GM23248 (cell line): Measurements from ENCODE around the gene ERICH4. TPM values are rescaled to one million over a fixed set of nuclear protein-coding genes. Genes with fewer than 3 reads are reported as not detected.

Experiments used
- DNase-seq: peaks from one replicate; pipeline ENCODE4 v3.0.0-alpha.2; 2015
- H2AFZ ChIP-seq: fragments of 200-600 bp; sonication (generic); 2 replicates; pipeline ENCODE4 v1.6.1; 2016; ENCODE audit warnings: antibody characterized with exemption
- H3F3A ChIP-seq: fragments of 200-600 bp; sonication (generic); 2 replicates; pipeline ENCODE4 v1.6.1; 2016; ENCODE audit warnings: mild to moderate bottlenecking, antibody characterized with exemption, mixed run types; ENCODE audit not compliant: insufficient read depth
- H3K27ac ChIP-seq: fragments of 200-600 bp; sonication (generic); 2 replicates; pipeline ENCODE4 v1.5.1; 2016; ENCODE audit warnings: mild to moderate bottlenecking
- H3K27me3 ChIP-seq: fragments of 200-600 bp; sonication (generic); replicated peaks from 2 replicates; pipeline ENCODE4 v1.6.1; 2016; ENCODE audit warnings: mild to moderate bottlenecking; ENCODE audit not compliant: insufficient read depth
- H3K36me3 ChIP-seq: fragments of 200-600 bp; sonication (generic); 2 replicates; pipeline ENCODE4 v1.6.1; 2016; ENCODE audit warnings: low read depth, mild to moderate bottlenecking
- H3K4me1 ChIP-seq: fragments of 200-600 bp; sonication (generic); 2 replicates; pipeline ENCODE4 v1.6.1; 2016; ENCODE audit warnings: mild to moderate bottlenecking; ENCODE audit not compliant: insufficient read depth
- H3K4me2 ChIP-seq: fragments of 200-600 bp; sonication (generic); one replicate; pipeline ENCODE4 v1.6.1; 2016; ENCODE audit warnings: mild to moderate bottlenecking; ENCODE audit not compliant: unreplicated experiment
- H3K4me3 ChIP-seq: fragments of 200-600 bp; sonication (generic); 2 replicates; pipeline ENCODE4 v1.5.1; 2016; ENCODE audit warnings: mild to moderate bottlenecking
- H3K79me2 ChIP-seq: fragments of 200-600 bp; sonication (generic); 2 replicates; pipeline ENCODE4 v1.6.1; 2016; ENCODE audit warnings: mild to moderate bottlenecking; ENCODE audit not compliant: insufficient read depth
- H3K9ac ChIP-seq: fragments of 200-600 bp; sonication (generic); 2 replicates; pipeline ENCODE4 v1.6.1; 2016; ENCODE audit warnings: mild to moderate bottlenecking
- H3K9me2 ChIP-seq: fragments of 200-600 bp; sonication (generic); 2 replicates; pipeline ENCODE4 v1.6.1; 2016; ENCODE audit warnings: mixed run types, mild to moderate bottlenecking, moderate library complexity; ENCODE audit not compliant: insufficient read depth
- H3K9me3 ChIP-seq: fragments of 200-600 bp; sonication (generic); one replicate; pipeline ENCODE4 v1.6.1; 2017; ENCODE audit warnings: low read depth
- H4K20me1 ChIP-seq: fragments of 200-600 bp; sonication (generic); 2 replicates; pipeline ENCODE4 v1.6.0; 2016; ENCODE audit not compliant: insufficient read depth
- EZH2 ChIP-seq: fragments of 200-600 bp; sonication (generic); IDR thresholded peaks from 2 replicates; pipeline ENCODE4 v1.6.1; 2018; ENCODE audit warnings: antibody characterized with exemption, mild to moderate bottlenecking; ENCODE audit not compliant: insufficient read depth, poor library complexity, severe bottlenecking
- EZH2phosphoT487 ChIP-seq: fragments of 200-600 bp; sonication (generic); IDR thresholded peaks from 2 replicates; pipeline ENCODE4 v1.6.1; 2018; ENCODE audit warnings: antibody characterized with exemption, moderate library complexity, mild to moderate bottlenecking, low read depth; ENCODE audit not compliant: insufficient read depth
- WGBS, 2 experiments: methylation state at CpG; one replicate each; pipeline ENCODE4 v1.1.6; 2015 to 2017; ENCODE audit warnings: low lambda C conversion rate in 2 of 2, low coverage in 1 of 2; ENCODE audit errors: missing lambda C conversion rate in 2 of 2; 5-methylcytosine and 5-hydroxymethylcytosine counted together
- in situ Hi-C: fragments of 300-500 bp; cut with MboI; formaldehyde crosslinking; loops from 2 replicates; pipeline ENCODE4 v1.15.0; 2020
- polyA plus RNA-seq: library from polyadenylated mRNA; unstranded; fragments of >200 nt; fragmentation: Nextera tagmentation; extraction: Ambion mirVana; gene quantifications from 2 replicates; pipeline ENCODE4 v1.2.1, GENCODE V29; 2016
- total RNA-seq: library from RNA; depleted of rRNA; stranded (reverse); fragments of >200 nt; shearing (Covaris generic); gene quantifications from 2 replicates; pipeline ENCODE4 v1.2.3, GENCODE V29; 2014

ERICH4 gene
- total and polyA plus RNA-seq, 2 experiments from 2014 or later, result not detected

DNA sequence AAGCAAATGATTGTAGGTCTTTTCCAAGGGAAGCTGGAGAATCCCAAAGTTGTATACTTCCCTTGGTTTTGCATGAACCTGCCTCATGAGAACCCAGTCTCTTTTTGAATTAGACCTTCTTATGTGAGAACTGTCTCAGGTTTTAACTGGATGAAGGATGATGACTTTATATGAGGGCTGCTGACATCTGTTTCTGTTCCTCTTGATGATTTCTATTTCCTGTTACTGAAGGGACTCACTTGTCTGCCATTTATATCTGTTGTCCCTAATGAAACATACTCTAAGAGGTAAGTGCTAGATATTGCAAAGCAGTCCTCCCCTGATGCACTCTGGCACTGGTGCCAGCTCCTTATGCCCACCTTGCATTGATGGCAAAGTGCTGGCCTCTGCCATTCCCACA, 33.6 kb downstream of the ERICH4 start:
- Histone ChIP-seq H3K36me3 (no peaks in the 10 kb centered on the region), H3F3A (no peaks in the 10 kb centered on the region), H3K9me2 (no peaks in the 10 kb centered on the region), H4K20me1 (no peaks in the 10 kb centered on the region), H3K4me3 (no peak overlapping the region), H3K4me1 (no peaks in the 10 kb centered on the region), H3K79me2 (no peaks in the 10 kb centered on the region), H3K27me3 (peaks cover 9% of the 10 kb centered on the region), H3K4me2 (no peak overlapping the region), H2AFZ (no peak overlapping the region), H3K9ac (no peak overlapping the region), H3K9me3 (no peaks in the 10 kb centered on the region), H3K27ac (no peak overlapping the region)
- in situ Hi-C loops, result no loop called here
- TF ChIP-seq EZH2 (no peak), EZH2phosphoT487 (no peak)
- DNase-seq, result no peak

DNA sequence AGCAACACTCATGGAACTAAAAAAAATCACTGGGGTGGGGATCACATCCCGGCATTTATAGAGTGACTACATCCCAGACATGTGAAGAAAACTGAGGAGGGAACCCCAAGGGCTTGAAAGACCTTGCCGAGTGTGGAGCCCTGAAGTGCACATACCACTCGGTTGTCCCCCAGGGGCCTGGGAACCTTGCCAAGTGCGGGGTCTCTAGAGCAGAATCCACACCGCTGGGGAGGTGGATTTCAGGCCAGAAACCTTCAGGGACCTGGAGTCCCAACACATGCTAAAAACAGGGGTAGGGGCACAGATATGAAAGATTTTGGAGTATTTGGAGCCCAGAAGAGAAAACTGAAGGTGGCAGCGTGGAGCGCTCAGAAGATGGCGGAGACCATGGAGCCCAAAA, 35.2 kb downstream of the ERICH4 start:
- no peaks in the 10 kb centered on the region for H3K79me2 ChIP-seq
- H3K9me2 ChIP-seq, result no peaks in the 10 kb centered on the region
- no peaks in the 10 kb centered on the region for H4K20me1 ChIP-seq
- H2AFZ ChIP-seq, result no peak overlapping the region
- H3K9me3 ChIP-seq, result no peaks in the 10 kb centered on the region
- no peaks in the 10 kb centered on the region for H3K4me1 ChIP-seq
- no peak overlapping the region for H3K4me3 ChIP-seq
- TF ChIP-seq EZH2, result no peak
- TF ChIP-seq EZH2phosphoT487, result no peak
- H3K36me3 ChIP-seq, result no peaks in the 10 kb centered on the region
- peaks cover 7% of the 10 kb centered on the region for H3K27me3 ChIP-seq
- H3F3A ChIP-seq, result no peaks in the 10 kb centered on the region
- H3K9ac ChIP-seq, result no peak overlapping the region
- in situ Hi-C loops, result no loop called here
- H3K4me2 ChIP-seq, result no peak overlapping the region
- DNase-seq, result no peak
- H3K27ac ChIP-seq, result no peak overlapping the region
- 43 to 45% methylated on average over 8 of the region's 8 CpGs for WGBS, 2 experiments

DNA sequence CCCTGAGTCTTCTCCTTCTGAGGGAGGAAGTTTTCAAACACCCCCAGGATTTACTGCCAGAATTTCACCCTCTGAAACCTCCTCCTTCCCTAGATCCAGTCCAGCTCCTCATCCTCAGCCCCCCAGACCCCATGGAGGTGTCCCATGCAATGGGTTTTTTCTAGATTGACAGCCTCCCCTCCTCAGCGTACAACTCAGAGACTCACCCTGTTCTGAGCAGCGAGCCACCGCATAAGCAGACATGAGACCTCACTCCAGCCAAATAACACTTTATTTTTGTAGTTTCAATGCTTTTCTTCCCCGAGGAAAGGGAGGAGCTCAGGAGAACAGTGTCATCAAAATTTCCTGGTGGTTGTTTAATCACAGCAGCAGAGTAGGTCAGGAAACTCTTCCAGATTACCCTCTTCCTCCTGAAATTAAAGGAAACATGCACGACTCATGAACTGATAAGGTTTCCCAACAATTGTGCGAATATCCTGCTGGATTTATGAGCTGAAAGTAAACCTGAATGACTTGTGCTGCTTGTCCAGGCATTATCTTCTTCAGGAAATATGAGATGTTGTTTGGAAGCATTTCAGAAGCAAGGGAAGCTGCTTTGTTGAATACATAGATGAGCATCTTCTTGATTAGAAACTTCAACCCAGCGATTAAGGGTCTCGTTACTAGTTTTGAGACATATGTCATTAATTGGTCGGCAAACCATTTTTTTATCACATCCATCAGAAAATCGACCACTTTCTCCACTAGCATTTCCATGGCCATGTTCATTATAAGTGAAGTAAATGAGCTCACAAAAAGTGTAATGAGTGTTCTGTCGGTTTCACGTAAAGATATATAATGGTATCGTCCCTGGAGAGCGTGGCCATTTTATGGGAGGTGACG, 36.2 kb downstream of the ERICH4 start:
- H2AFZ ChIP-seq, result no peak overlapping the region
- 46 to 49% methylated on average over 15 of the region's 15 CpGs for WGBS, 2 experiments
- no peaks in the 10 kb centered on the region for H3K36me3 ChIP-seq
- in situ Hi-C loops, result no loop called here
- H3K9ac ChIP-seq, result no peak overlapping the region
- TF ChIP-seq EZH2 (no peak), EZH2phosphoT487 (no peak)
- no peak for DNase-seq
- H3K4me2 ChIP-seq, result no peak overlapping the region
- H3K79me2 ChIP-seq, result no peaks in the 10 kb centered on the region
- H3K9me2 ChIP-seq, result no peaks in the 10 kb centered on the region
- no peaks in the 10 kb centered on the region for H3F3A ChIP-seq
- no peak overlapping the region for H3K4me3 ChIP-seq
- H3K4me1 ChIP-seq, result no peaks in the 10 kb centered on the region
- H4K20me1 ChIP-seq, result no peaks in the 10 kb centered on the region
- H3K9me3 ChIP-seq, result no peaks in the 10 kb centered on the region
- H3K27ac ChIP-seq, result no peak overlapping the region
- H3K27me3 ChIP-seq, result peaks cover 17% of the 10 kb centered on the region

DNA sequence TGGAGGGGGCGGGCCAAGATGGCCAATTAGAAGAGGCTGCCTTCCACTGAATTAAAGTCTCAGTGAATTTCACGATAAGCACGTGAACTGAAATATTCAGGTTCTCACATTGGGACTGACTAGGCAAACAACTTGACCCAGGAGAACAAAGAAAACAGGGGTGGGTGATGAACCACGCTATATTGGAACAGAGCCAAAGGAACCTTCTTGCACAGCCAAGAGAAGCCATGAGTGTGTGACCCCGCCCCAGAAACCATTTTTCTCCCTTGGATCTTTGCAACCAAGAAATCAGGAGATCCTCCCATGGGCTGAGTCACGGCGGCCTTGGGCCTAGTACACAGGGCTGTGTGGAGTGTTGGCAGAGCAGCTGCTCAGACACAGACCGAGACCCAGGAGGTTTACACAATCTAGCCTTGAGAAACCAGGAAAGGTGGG, 36.8 kb downstream of the ERICH4 start:
- Histone ChIP-seq H3K9ac (no peak overlapping the region), H3K27me3 (peaks cover 18% of the 10 kb centered on the region), H3K4me3 (no peak overlapping the region), H4K20me1 (no peaks in the 10 kb centered on the region), H3K27ac (no peak overlapping the region), H3K36me3 (no peaks in the 10 kb centered on the region), H3K9me3 (no peaks in the 10 kb centered on the region), H3K4me1 (no peaks in the 10 kb centered on the region), H3F3A (no peaks in the 10 kb centered on the region), H3K4me2 (no peak overlapping the region), H3K9me2 (no peaks in the 10 kb centered on the region), H2AFZ (no peak overlapping the region), H3K79me2 (no peaks in the 10 kb centered on the region)
- no peak for TF ChIP-seq EZH2phosphoT487
- no peak for TF ChIP-seq EZH2
- 60 to 62% methylated on average over 8 of the region's 8 CpGs for WGBS, 2 experiments
- in situ Hi-C loops, result no loop called here
- no peak for DNase-seq

DNA sequence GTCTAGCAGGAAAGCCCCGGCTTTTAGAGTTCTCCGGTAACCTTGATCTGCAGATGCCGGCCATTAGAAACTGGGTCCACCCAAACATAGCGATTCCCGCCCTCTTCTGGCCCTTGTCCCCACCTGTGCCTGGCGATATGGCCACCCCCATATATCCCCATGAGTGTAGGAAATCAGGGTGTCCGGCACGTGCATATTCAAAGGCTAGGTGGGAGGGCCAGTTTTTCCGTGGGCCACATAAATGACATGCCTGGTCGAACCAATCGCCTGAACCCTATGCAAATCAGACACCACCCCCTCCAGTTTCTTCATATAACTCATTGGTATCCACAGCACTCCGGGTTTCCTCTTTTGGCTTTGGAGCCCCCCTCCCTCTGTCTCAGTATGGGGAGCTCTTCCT, 37.4 kb downstream of the ERICH4 start:
- H4K20me1 ChIP-seq, result no peaks in the 10 kb centered on the region
- no peak overlapping the region for H3K4me3 ChIP-seq
- no peak for DNase-seq
- H3K4me2 ChIP-seq, result no peak overlapping the region
- H3K27ac ChIP-seq, result no peak overlapping the region
- H3K9me3 ChIP-seq, result no peaks in the 10 kb centered on the region
- H3K36me3 ChIP-seq, result no peaks in the 10 kb centered on the region
- no peaks in the 10 kb centered on the region for H3K79me2 ChIP-seq
- H3F3A ChIP-seq, result no peaks in the 10 kb centered on the region
- H3K27me3 ChIP-seq, result peaks cover 18% of the 10 kb centered on the region
- TF ChIP-seq EZH2 (no peak), EZH2phosphoT487 (no peak)
- no peak overlapping the region for H2AFZ ChIP-seq
- H3K9ac ChIP-seq, result no peak overlapping the region
- no peaks in the 10 kb centered on the region for H3K9me2 ChIP-seq
- WGBS, 2 experiments, result 58 to 59% methylated on average over 12 of the region's 12 CpGs
- no peaks in the 10 kb centered on the region for H3K4me1 ChIP-seq
- in situ Hi-C loops, result no loop called here
